Measurements from ENCODE around the gene C18orf63. TPM values are rescaled to one million over a fixed set of nuclear protein-coding genes. Genes with fewer than 3 reads are reported as not detected.

C18orf63 gene
- total RNA-seq, 2 donors from 2014 or later, result not detected

DNA sequence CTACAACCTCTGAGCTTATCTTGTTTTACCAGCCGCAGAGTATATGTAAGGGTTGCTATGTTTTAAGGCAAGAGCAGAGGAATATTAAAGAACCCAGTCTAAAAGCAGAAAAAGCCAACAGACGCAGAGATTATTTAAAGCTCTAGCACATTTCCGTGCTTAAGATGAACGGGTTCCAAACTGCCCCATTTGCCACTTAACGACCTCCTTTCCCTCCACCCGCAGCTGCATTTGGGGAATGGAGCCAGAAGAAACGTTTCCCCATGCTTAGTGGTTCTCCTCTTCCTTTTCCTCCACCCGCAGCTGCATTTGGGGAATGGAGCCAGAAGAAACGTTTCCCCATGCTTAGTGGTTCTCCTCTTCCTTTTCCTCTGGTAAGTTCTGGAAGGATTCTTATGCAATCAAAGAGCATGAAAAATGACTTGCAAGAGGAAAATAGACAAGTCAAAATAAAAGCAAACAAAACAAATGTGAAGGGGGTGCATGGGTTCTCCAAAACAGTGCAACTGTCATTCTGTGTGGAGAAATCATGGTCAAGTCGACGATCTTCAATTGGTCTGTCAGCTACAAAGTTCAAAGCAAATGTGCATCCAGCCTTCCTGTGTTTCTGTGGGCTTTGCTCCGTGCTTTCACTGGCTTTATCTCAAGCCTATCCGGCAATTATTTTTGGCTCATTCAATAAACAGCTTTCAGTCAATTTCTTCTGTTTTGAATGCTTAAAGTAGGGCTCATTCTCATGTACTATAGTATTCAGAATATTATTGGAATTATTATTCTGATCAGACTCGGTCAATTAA lies 83.7 kb downstream of the C18orf63 start:
- Histone ChIP-seq H3K9me3 (no peaks in the 10 kb centered on the region), H3K4me3 (no peak overlapping the region), H3K36me3 (no peaks in the 10 kb centered on the region), H3K27me3 (no peaks in the 10 kb centered on the region), H3K4me1 (no peaks in the 10 kb centered on the region), H3K9ac (ENCODE audit: low read depth in 2 of 2, low read length in 2 of 2) (no peak overlapping the region), H3K27ac (no peak overlapping the region)
- intact Hi-C loops (cut with DNase I), result no loop called here
- TF ChIP-seq, protein P1, sequence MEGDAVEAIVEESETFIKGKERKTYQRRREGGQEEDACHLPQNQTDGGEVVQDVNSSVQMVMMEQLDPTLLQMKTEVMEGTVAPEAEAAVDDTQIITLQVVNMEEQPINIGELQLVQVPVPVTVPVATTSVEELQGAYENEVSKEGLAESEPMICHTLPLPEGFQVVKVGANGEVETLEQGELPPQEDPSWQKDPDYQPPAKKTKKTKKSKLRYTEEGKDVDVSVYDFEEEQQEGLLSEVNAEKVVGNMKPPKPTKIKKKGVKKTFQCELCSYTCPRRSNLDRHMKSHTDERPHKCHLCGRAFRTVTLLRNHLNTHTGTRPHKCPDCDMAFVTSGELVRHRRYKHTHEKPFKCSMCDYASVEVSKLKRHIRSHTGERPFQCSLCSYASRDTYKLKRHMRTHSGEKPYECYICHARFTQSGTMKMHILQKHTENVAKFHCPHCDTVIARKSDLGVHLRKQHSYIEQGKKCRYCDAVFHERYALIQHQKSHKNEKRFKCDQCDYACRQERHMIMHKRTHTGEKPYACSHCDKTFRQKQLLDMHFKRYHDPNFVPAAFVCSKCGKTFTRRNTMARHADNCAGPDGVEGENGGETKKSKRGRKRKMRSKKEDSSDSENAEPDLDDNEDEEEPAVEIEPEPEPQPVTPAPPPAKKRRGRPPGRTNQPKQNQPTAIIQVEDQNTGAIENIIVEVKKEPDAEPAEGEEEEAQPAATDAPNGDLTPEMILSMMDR (IDR thresholded peaks at IDR 0.05), result no peak
- no peak for DNase-seq

DNA sequence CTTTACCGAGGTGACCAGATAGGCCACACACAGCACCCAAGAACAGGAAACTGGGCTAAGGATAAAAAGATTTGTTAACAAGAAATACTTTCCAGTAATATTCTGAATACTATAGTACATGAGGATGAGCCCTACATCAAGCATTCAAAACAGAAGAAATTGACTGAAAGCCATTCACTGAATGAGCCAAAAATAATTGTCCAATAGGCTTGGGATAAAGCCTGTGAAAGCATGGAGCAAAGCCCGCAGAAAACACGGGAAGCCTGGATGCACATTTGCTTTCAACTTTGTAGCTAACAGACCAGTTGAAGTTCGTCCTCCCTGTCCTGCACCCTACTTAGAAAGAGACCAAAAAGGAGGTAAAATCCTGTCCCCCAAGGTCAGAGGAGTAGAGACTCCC lies 85.2 kb downstream of the C18orf63 start:
- Histone ChIP-seq H3K9me3 (no peaks in the 10 kb centered on the region), H3K27ac (no peak overlapping the region), H3K4me3 (no peak overlapping the region), H3K27me3 (no peaks in the 10 kb centered on the region), H3K4me1 (no peaks in the 10 kb centered on the region), H3K36me3 (no peaks in the 10 kb centered on the region), H3K9ac (ENCODE audit: low read depth in 2 of 2, low read length in 2 of 2) (no peak overlapping the region)
- intact Hi-C loops (cut with DNase I), result no loop called here
- TF ChIP-seq, protein P1 (IDR thresholded peaks at IDR 0.05), result no peak
- no peak for DNase-seq

DNA sequence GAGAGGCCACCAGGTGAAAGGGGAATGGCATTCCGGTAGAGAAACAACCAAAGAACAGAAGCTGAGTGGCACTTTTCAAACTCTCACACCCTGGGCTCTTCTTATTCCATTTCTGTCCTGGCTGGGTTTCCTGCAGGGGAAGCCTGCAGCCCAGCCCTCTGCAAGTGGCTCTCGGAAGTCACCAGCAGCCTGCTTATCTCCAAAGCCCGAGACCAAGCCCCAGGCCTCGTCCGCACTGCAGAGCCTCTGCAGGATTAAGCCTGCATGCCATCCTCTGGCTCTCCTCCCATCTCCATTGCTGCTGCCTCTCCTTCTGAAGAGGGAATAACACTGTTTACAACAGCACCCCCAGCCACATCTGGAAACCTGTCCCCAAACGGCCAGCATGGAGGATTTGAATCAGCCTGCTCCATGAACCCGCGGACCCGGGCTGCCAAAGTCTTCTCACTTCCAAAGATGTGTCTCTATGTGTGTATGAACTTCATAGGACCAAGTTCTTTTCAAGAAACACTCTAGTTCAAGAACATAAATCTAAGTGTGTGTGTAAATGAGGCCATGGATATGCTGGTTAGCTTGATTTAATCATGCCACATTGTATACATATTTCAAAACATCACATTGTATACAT lies 87.3 kb downstream of the C18orf63 start:
- Histone ChIP-seq H3K9me3 (no peaks in the 10 kb centered on the region), H3K4me3 (no peak overlapping the region), H3K9ac (ENCODE audit: low read depth in 2 of 2, low read length in 2 of 2) (no peak overlapping the region), H3K27ac (no peak overlapping the region), H3K27me3 (no peaks in the 10 kb centered on the region), H3K4me1 (no peaks in the 10 kb centered on the region), H3K36me3 (no peaks in the 10 kb centered on the region)
- no peak for DNase-seq
- intact Hi-C loops (cut with DNase I), result no loop called here
- TF ChIP-seq, protein P1 (IDR thresholded peaks at IDR 0.05), result no peak

DNA sequence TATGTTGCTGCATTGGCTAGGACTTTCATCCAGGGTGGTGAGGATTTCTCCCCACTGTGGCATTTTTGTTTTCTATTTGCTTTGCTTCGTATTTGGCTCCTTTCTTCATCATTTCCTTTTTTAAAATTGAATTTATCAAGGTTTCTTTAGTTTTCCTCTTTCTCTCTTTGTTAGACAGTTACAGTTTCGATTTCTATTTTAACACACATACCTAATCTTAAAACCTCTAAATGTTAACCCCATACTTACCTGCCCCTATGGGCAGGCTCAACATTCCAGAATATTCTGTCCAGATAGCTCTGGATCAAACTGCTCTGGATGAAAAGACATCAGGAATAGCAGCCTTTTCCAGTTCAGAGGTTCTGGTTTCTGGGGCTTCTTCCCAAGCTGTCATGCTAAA lies 92.2 kb downstream of the C18orf63 start:
- H3K9me3 ChIP-seq, result no peaks in the 10 kb centered on the region
- intact Hi-C loops (cut with DNase I), result no loop called here
- H3K9ac ChIP-seq (ENCODE audit: low read depth in 2 of 2, low read length in 2 of 2), result no peak overlapping the region
- no peak overlapping the region for H3K27ac ChIP-seq
- H3K27me3 ChIP-seq, result no peaks in the 10 kb centered on the region
- H3K4me3 ChIP-seq, result no peak overlapping the region
- TF ChIP-seq, protein P1 (IDR thresholded peaks at IDR 0.05), result no peak
- no peak for DNase-seq
- no peaks in the 10 kb centered on the region for H3K36me3 ChIP-seq
- H3K4me1 ChIP-seq, result no peaks in the 10 kb centered on the region

Other genes with a start within 250 kb of the C18orf63 start
- gene FBXO15, start 168.0 kb upstream of the C18orf63 start, total RNA-seq, result not detected
- 10 to 100 TPM; 29.6 to 45.5 TPM for gene TIMM21, start 167.3 kb upstream of the C18orf63 start, total RNA-seq
- gene CYB5A, start 23.9 kb upstream of the C18orf63 start, total RNA-seq, result 100 to 1,000 TPM; 107 to 114 TPM
- under 1 TPM in 1 of 2 donors, not detected in 1; 0.24 TPM for gene DIPK1C, start 141.5 kb downstream of the C18orf63 start, total RNA-seq
- gene CNDP2, start 180.5 kb downstream of the C18orf63 start, total RNA-seq, result 100 to 1,000 TPM; 206 to 261 TPM
- gene CNDP1, start 218.7 kb downstream of the C18orf63 start, total RNA-seq, result under 1 TPM in 1 of 2 donors, not detected in 1; 0.10 TPM

Data from colonic mucosa (tissue), 4 donors.